PC-9 (cell line): ENCODE data around the gene MCM6. TPM values are rescaled to one million over a fixed set of nuclear protein-coding genes. Genes with fewer than 3 reads are reported as not detected.

ENCODE experiments used
- BruUV-seq: library from RNA; stranded (reverse); fragments of 400-500 nt; replicated peaks from 2 replicates; lab custom pipeline; 2021; lab: Mats Ljungman, UMichigan
- CTCF ChIA-PET: fragments of 300-600 bp; sonication (Branson Sonifier 250); formaldehyde crosslinking; loops from one replicate; lab custom pipeline; 2022; ENCODE audit warnings: antibody characterized with exemption; lab: Charles Lee
- POLR2A ChIA-PET: fragments of 300-600 bp; sonication (Branson Sonifier 250); formaldehyde crosslinking; loops from one replicate; lab custom pipeline; 2022; ENCODE audit warnings: antibody characterized with exemption; ENCODE audit not compliant: unreplicated experiment; lab: Charles Lee
- DNase-seq, 2 experiments: peaks; one replicate each; pipeline versions ENCODE4 v3.0.0 to v3.0.0-alpha.2; 2015 to 2022; ENCODE audit warnings: mixed read lengths in 1 of 2
- H2AFZ ChIP-seq: fragments of 200-600 bp; sonication (generic); 2 replicates; pipeline ENCODE4 v1.8.1; 2017; ENCODE audit warnings: antibody characterized with exemption
- H3F3A ChIP-seq: fragments of 200-600 bp; sonication (generic); 2 replicates; pipeline ENCODE4 v1.8.1; 2017; ENCODE audit warnings: antibody characterized with exemption, mild to moderate bottlenecking, low read depth; ENCODE audit not compliant: insufficient read depth
- H3K27ac ChIP-seq: fragments of 200-600 bp; sonication (generic); 2 replicates; pipeline ENCODE4 v1.6.1; 2016; ENCODE audit warnings: mixed run types
- H3K27me3 ChIP-seq: fragments of 200-600 bp; sonication (generic); 2 replicates; pipeline ENCODE4 v1.6.1; 2016; ENCODE audit warnings: low read depth, mixed run types; ENCODE audit not compliant: insufficient read depth
- H3K36me3 ChIP-seq: fragments of 200-600 bp; sonication (generic); 2 replicates; pipeline ENCODE4 v1.6.1; 2016; ENCODE audit warnings: low read depth, mixed run types
- H3K4me1 ChIP-seq: fragments of 200-600 bp; sonication (generic); replicated peaks from 2 replicates; pipeline ENCODE4 v1.6.1; 2016; ENCODE audit warnings: mixed run types; ENCODE audit not compliant: insufficient read depth
- H3K4me2 ChIP-seq: fragments of 200-600 bp; sonication (generic); 2 replicates; pipeline ENCODE4 v1.6.1; 2017; ENCODE audit warnings: mixed run types
- H3K4me3 ChIP-seq: fragments of 200-600 bp; sonication (generic); 2 replicates; pipeline ENCODE4 v1.6.1; 2016; ENCODE audit warnings: mixed run types
- H3K79me2 ChIP-seq: fragments of 200-600 bp; sonication (generic); 2 replicates; pipeline ENCODE4 v1.6.1; 2017; ENCODE audit warnings: low read depth, mixed run types
- H3K9me2 ChIP-seq: fragments of 200-600 bp; sonication (generic); 2 replicates; pipeline ENCODE4 v1.8.1; 2017; ENCODE audit warnings: mild to moderate bottlenecking; ENCODE audit not compliant: insufficient read depth
- H3K9me3 ChIP-seq: fragments of 200-600 bp; sonication (generic); 2 replicates; pipeline ENCODE4 v1.8.1; 2016; ENCODE audit warnings: low read depth; ENCODE audit not compliant: insufficient read depth
- H4K20me1 ChIP-seq: fragments of 200-600 bp; sonication (generic); 2 replicates; pipeline ENCODE4 v1.8.1; 2017; ENCODE audit not compliant: insufficient read depth
- CTCF ChIP-seq: fragments of 200-600 bp; sonication (generic); conservative IDR thresholded peaks from 2 replicates; pipeline ENCODE4 v1.6.1; 2017; ENCODE audit warnings: mixed run types, antibody characterized with exemption, mild to moderate bottlenecking, moderate library complexity
- EZH2 ChIP-seq: fragments of 200-600 bp; sonication (generic); IDR thresholded peaks from 2 replicates; pipeline ENCODE4 v1.8.0; 2017; ENCODE audit warnings: antibody characterized with exemption, low read depth
- intact Hi-C: fragments of 100-400 bp; cut with micrococcal nuclease; formaldehyde crosslinking; loops from one replicate; pipeline ENCODE4 v1.10.0; 2022; ENCODE audit not compliant: unreplicated experiment
- total RNA-seq: library from RNA; stranded (reverse); gene quantifications from 2 replicates; pipeline ENCODE4 v1.2.3, GENCODE V29; 2021

MCM6 gene
- total RNA-seq, 1 experiment from 2014 or later = 33.1 TPM

GRCh38 chr2:135849087-135849486 lies 27.2 kb downstream of the MCM6 start:
- Histone ChIP-seq H3K36me3 (0 out of 2 replicates have a peak, but pooled peaks cover 16% of the 10 kb centered on the region), H3K9me3 (no peaks in the 10 kb centered on the region), H3F3A (peaks cover 3% of the 10 kb centered on the region), H3K4me1 (no peaks in the 10 kb centered on the region), H3K9me2 (no peaks in the 10 kb centered on the region), H3K27me3 (no peaks in the 10 kb centered on the region), H3K79me2 (no peaks in the 10 kb centered on the region), H3K27ac (no peak overlapping the region), H4K20me1 (no peaks in the 10 kb centered on the region), H2AFZ (no peak overlapping the region), H3K4me2 (no peak overlapping the region), H3K4me3 (no peak overlapping the region)
- DNase-seq = no peak
- ChIA-PET POLR2A (no interaction called here), CTCF (no interaction called here)
- TF ChIP-seq CTCF = no peak
- TF ChIP-seq EZH2 = no peak
- BruUV-seq = no TSS peak
- intact Hi-C loops = no loop called here

- ChIA-PET CTCF (no interaction called here), POLR2A (no interaction called here)
- Histone ChIP-seq H3K27me3 (no peaks in the 10 kb centered on the region), H3K9me2 (no peaks in the 10 kb centered on the region), H3K4me1 (no peaks in the 10 kb centered on the region), H3K36me3 (0 out of 2 replicates have a peak, but pooled peaks cover 6% of the 10 kb centered on the region), H3K79me2 (no peaks in the 10 kb centered on the region), H3K4me3 (no peak overlapping the region), H3K4me2 (no peak overlapping the region), H3K9me3 (no peaks in the 10 kb centered on the region), H3K27ac (no peak overlapping the region), H4K20me1 (no peaks in the 10 kb centered on the region), H3F3A (peaks cover 3% of the 10 kb centered on the region), H2AFZ (no peak overlapping the region)
- BruUV-seq = no TSS peak
- TF ChIP-seq CTCF (no peak), EZH2 (no peak)
- no peak for DNase-seq
- intact Hi-C loops = no loop called here
Measured at GRCh38 chr2:135845997-135846396, 30.2 kb downstream of the MCM6 start.

GRCh38 chr2:135845257-135845656 lies 31.0 kb downstream of the MCM6 start:
- peaks cover 8% of the 10 kb centered on the region; the same call in 1 of the 2 replicates for H3K36me3 ChIP-seq
- no peak overlapping the region for H3K27ac ChIP-seq
- TF ChIP-seq CTCF (no peak), EZH2 (no peak)
- no peak overlapping the region for H2AFZ ChIP-seq
- intact Hi-C loops = no loop called here
- no peaks in the 10 kb centered on the region for H3K9me2 ChIP-seq
- DNase-seq = no peak
- no peaks in the 10 kb centered on the region; the same call in 1 of the 2 replicates for H4K20me1 ChIP-seq
- H3K9me3 ChIP-seq = no peaks in the 10 kb centered on the region
- ChIA-PET CTCF (no interaction called here), POLR2A (no interaction called here)
- H3K79me2 ChIP-seq = no peaks in the 10 kb centered on the region
- peaks cover 3% of the 10 kb centered on the region for H3F3A ChIP-seq
- no peaks in the 10 kb centered on the region for H3K27me3 ChIP-seq
- H3K4me3 ChIP-seq = no peak overlapping the region
- BruUV-seq = no TSS peak
- H3K4me2 ChIP-seq = no peak overlapping the region
- H3K4me1 ChIP-seq = no peaks in the 10 kb centered on the region
